COLO829 (cell line): ENCODE results near the gene PLXNB3.
A peak's percentile ranks its signal among the peaks of the same experiment; 100 is the strongest.

Experiments used
- DNase-seq: peaks from one replicate; pipeline ENCODE4 v3.0.0; 2012; ENCODE audit warnings: low spot score

The PLXNB3 gene

GRCh38 chrX:153791104-153791852, 27.2 kb downstream of the PLXNB3 start:
- no peak for DNase-seq

DNA sequence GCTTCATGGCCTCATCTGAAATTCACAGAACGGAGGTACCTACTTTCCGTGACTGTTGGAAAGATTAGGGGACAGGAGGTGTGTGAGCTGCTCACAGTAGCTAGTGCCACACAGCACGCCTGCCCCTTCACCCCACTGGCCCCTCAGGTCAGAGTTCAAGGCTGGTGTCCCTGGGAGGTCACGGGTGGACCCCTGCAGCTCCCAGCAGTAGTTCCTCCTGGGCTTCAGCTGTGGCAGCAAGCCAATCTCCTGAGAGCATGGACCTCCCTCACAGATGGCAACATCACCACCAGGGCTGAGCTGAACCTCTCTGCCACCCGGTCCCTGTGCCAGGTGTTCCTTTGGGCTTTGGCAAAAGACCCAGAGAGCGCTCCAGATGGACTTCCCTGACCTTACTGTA, 28.3 kb downstream of the PLXNB3 start:
- no peak for DNase-seq

- no peak for DNase-seq
Observed at GRCh38 chrX:153793291-153793690, 29.2 kb downstream of the PLXNB3 start.

- peak; percentile 95 for DNase-seq
Observed at GRCh38 chrX:153794018-153794896, 30.2 kb downstream of the PLXNB3 start, which contains the start of the genes IDH3G and SSR4. Gene IDH3G (minus strand): TSS chrX:153794375. CDS start chrX:153794326, 49 bp downstream. Gene SSR4 (plus strand): TSS chrX:153794668. CDS start chrX:153794688, 20 bp downstream.

DNA sequence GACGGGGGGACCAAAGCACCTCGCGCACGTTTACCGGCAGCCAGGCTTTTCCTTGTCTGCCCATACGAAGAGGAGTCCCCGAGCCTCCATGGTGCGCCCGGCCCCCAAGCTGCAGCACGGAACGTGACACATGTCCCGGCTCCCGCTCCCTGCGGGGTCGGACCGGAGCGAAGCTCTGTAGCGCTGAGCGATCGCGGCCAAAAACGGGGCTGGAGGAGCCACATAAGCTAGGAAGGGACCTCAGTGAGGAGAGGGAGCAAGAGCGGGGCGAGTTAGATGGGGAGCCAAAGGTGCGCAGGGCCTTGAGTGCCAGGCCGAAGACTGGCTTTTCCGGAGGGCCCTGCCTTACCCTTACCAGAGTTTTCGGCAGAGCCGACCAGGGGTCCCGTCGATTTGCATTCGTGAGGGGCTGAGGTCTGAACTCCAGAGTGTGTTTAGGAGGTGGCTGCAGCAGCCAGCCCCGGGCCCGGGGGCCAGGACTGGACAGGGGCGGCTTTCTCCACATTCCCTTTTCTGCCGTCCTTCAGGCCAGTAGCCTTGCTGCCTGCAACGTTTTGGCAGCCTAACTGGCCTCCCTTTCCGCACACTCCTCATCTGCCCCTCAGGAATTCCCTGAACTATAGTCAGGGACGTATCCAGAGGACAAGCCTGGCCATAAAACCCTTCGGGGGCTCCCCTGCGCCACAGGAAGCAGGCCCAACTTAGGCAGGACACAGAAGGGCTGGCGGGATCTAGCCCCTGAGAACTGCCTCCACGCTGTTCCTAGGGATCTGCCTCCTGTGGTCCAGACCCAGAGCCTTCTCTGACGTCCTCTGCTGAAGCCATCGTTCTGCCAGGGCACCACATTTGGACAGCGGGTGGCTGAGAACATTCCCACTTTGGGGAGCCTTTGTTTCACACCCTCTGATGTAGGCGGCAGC, 31.1 kb downstream of the PLXNB3 start:
- DNase-seq: no peak

DNA sequence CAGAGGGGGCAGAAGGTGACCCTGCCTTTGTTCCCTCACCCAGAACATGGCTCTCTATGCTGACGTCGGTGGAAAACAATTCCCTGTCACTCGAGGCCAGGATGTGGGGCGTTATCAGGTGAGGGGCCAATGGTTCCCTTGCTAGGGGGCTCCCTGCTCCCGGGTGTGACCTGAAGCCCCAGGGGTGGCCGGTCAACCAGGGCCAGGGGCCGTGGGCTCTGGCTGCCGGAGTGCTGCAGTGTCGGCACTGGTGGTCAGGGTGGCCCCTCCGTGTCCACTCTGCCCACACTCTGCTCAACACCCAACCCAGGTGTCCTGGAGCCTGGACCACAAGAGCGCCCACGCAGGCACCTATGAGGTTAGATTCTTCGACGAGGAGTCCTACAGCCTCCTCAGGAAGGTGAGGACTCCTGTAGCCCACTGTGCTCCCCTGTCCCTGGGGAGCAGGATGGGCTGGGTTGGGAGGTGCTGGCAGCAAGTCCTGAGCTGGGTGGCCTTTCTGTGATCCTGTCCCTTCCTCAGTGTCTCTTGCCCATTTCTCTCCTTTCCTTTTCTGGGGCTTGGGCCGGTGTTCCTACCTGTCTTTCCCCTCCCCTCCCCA, 33.5 kb downstream of the PLXNB3 start:
- DNase-seq: no peak

GRCh38 chrX:153799326-153799725, 35.3 kb downstream of the PLXNB3 start:
- no peak for DNase-seq

DNA sequence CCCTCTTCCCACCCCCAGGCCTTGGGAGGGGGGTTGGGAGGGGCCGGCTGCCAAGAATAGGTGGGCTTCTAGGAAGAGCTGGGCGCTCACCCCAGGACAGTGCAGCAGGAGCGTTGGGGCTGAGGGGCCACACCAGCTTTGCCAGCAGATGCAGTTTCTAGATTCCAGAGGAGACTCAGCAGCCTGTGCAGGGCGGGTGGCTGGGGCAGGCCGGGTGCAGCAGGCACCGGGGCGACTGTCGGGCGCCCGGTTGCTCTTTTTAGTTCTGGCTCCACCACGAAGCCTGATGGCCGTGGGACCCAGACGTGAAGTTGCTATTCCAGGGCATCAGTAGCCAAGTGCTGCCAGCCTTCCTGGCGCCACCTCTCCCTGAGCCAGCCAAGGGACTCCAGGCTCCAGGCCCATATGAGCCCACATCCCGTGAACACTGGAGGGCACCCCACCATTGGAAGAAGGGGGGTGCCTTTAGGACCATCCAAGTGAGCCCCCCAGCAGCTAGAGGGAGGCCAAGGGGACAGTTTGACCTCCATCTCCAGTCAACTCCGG, 36.2 kb downstream of the PLXNB3 start:
- DNase-seq: no peak

GRCh38 chrX:153800746-153801145, 36.7 kb downstream of the PLXNB3 start:
- no peak for DNase-seq

GRCh38 chrX:153801669-153802068, 37.6 kb downstream of the PLXNB3 start:
- no peak for DNase-seq

DNA sequence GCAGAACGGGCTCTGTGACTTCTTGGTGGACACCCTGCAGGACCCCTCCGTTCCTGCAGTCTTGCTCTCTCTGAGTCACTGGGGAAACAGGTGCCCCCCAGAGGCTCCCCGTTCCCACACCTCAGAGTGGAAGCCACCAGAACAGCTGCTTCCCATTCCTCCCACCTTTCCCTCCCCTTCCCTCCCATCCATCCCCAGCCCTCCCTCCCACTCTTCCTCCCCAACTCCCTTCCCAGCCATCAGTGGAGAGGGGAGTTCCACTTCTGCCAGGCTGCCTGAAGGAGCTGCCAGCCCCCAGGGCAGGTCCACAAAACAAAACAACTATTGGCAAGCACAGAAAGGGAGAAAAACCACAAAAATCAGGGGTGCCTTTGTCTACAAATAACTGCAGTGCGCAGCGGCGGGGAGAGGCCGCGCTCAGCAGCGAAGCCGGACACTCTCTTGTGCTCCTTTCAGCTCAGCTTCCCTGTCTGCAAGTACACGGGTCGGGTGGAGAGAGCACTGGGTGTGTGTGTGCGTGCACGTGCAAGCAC, 38.5 kb downstream of the PLXNB3 start:
- no peak for DNase-seq

DNA sequence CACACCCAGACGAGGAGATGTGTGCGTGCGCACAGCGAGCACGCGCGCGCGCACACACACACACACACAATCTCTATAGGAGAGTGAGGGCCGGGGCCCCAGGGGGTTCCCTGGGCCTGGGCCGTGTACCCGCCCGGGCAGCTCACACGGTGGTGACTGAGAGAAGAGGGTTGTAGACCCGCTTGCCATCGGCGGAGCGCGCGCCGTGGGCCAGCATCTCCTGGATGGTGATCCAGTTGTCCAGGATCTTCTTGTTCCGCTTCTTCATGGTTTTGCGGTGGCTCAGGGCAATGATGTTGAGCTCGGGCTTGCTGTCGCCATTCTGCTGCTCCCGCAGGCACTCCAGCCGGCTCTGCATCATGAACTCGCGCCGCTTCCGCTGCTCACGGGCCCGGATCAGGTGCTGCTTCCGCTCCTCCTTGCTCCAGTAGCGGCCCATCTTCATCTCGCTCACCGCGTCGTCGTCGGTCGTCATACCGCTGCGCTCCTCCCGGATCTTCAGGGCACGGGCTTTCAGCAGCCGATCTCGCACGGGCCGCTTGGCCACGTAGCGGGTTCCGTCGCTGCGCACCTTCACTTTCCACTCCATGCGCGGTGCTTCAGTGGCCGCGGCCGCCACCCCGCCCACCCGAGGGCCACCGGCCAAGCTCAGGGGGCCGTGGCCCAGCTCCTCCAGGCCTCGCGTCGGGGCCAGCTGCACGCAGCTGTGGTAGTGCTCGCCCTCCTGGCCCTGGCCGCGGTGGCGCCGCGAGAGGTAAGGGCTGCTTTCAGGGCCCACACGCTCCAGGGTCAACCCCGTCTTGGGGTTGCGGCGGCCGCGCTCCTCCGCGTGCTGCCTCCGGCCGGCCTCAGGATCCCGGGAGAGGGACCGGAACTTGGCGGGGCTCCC, 39.4 kb downstream of the PLXNB3 start:
- DNase-seq: no peak

GRCh38 chrX:153804100-153804595, 40.1 kb downstream of the PLXNB3 start:
- DNase-seq: no peak

DNA sequence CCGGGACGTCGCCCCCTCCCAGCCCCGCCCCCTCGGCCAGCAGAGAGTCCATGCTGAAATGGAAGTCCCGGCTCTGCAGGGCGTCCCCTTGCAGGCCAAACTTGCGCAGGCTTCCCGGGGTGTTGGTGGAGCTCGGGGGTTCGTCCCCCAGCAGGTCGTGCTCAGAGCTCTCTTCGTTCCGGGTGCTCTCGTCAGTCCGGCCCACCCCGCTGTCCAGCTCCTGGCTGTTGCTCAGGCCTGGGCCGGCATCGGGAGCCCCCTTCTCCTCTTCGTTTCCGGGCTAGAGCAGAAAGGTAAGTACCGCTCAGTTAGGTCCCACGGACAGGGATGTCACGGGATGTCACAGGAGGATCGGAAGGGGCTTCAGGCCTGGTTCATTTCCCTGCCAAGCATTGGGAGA, 40.6 kb downstream of the PLXNB3 start:
- DNase-seq: no peak

DNA sequence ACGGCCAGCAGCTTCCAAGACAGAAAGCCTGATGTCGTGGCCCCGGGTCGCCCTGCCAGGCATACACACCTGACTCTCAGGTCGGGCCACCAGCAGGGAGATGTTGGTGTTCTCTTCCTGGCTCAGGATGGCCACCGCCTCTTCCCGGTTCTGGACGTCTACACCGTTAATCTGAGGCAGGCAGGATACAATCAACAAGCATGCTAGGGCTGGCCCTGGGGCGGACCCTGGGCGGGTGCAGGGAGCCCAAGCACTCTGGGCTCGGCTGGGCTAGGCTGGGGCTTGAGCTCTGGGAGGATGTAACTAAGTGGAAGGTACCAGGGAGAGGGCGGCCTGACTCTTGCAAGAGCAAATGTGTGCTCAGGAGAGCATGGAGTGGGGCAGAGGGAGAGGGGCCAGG, 41.4 kb downstream of the PLXNB3 start:
- no peak for DNase-seq

DNA sequence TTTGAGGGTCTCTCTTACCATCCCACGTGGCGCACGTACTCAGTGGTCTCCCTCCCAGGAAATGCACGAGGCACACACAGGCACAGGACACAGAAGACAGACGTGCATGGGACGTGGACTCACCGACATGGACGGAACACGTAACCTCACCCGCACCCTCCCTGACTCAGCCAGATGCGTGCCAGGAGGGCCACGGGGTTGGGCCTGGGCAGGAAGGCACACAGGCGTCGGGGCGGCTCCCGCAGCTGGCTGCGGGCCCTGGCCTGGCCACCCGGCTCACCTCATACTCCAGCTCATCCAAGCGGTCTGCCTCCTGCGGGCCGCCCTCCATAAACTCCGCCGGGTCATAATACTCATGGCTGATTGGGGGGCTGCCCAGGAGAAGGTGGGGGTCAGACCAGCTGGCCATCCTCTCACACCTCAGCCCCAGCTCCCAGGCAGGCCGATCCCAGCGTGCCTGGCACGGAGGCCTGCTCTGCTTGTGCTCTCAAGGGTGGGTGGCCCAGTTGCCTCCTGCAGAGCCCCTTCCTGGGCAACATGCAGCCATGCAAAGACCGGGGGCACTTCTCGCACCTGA, 43.0 kb downstream of the PLXNB3 start:
- no peak for DNase-seq

DNA sequence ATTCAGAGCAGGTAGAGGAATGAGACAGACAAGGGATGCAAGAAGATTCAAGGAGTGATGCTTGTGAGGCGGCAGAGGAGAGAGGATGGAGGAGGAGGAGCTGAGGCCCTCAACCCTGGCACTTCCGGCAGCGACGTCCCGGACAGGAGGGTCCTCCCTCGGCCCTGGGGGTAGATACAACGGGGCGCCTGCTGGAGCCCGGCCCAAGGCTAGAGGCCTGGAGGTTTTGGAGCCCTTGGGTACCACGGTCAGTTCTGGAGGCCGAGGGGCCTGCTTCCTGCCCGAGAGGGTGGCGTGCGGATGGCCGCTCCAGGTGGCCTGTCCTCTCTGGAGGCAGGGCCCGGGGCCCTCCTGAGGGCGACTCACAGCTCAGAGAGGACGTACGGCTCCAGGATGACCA, 43.9 kb downstream of the PLXNB3 start:
- no peak for DNase-seq

DNA sequence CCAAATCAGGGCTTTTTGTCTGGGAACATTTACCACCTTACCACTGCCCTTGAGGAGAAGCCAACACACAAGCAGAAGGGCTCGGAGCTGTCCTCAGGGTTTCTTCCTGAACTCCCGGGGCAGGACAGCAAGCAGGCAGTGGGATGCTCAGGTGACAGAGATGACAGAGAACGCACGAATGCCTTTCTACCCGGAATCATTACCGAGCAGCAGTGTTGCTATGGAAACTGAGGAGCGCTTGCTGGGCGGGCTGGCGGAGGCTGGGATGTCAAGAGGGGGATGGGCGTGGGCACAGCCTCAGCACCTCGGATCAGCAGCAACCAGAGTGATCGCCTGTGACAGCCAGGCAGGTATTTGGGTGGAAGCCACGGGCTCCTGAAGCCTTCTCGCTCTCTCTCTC, 48.2 kb downstream of the PLXNB3 start:
- no peak for DNase-seq

DNA sequence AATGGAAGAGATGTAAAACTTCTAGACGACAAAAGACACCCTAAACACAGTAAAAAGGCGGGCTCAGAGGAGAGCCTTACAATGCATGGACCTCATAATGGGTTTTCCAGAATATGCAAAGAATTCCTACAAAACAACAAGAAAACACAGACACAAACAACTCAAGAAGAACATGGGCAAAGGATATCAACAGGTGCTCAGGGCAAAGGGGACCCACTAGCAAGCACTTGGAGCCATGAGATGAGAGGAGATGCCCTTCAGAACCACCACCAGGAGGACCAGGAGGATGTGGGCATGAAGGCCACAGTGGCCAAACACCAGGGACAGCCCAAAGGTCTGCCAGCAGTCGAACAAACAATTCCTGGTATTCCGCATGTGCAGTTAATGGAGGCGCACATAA, 49.1 kb downstream of the PLXNB3 start:
- DNase-seq: no peak
